Vagina (tissue), 2 donors: ENCODE results near the gene GBP3. TPM values are rescaled to one million over a fixed set of nuclear protein-coding genes. Genes with fewer than 3 reads are reported as not detected.
"Not testable (repeated sequence)": the region's sequence is repeated elsewhere in the genome, so short reads cannot be mapped to it uniquely, and the experiment has no call there.

ENCODE experiments used
- DNase-seq, 2 donors: peaks; one replicate each; pipeline ENCODE4 v3.0.0-alpha.2; 2017; ENCODE audit errors: extremely low spot score in 2 of 2
- H3K27ac ChIP-seq: fragments of 200-600 bp; sonication (generic); one replicate; pipeline ENCODE4 v1.5.1; 2019
- H3K27me3 ChIP-seq: fragments of 200-600 bp; sonication (generic); one replicate; pipeline ENCODE4 v1.5.1; 2019
- H3K36me3 ChIP-seq, 2 donors: fragments of 200-600 bp; sonication (generic); one replicate each; pipeline ENCODE4 v1.5.1; 2017 to 2019
- H3K4me1 ChIP-seq: fragments of 200-600 bp; sonication (generic); one replicate; pipeline ENCODE4 v1.5.1; 2019
- H3K4me3 ChIP-seq, 2 donors: fragments of 200-600 bp; sonication (generic); 1 replicate in 1 of 2; 2 replicates in 1 of 2; pipeline ENCODE4 v1.5.1; 2016 to 2019
- H3K9me3 ChIP-seq: fragments of 200-600 bp; sonication (generic); one replicate; pipeline ENCODE4 v1.5.1; 2019
- POLR2A ChIP-seq, 2 donors: fragments of 450-650 bp; IDR thresholded peaks; one replicate each; pipeline ENCODE4 v1.6.1; 2017; ENCODE audit warnings: antibody characterized with exemption in 2 of 2, mild to moderate bottlenecking in 2 of 2, moderate library complexity in 2 of 2
- POLR2AphosphoS5 ChIP-seq, 2 donors: sonication (generic); formaldehyde crosslinking; IDR thresholded peaks; one replicate each; pipeline ENCODE4 v1.9.0; 2017; ENCODE audit warnings: antibody characterized with exemption in 2 of 2, mild to moderate bottlenecking in 2 of 2, low read depth in 1 of 2; ENCODE audit not compliant: insufficient read depth in 1 of 2
- intact Hi-C: fragments of 100-400 bp; cut with DNase I; formaldehyde crosslinking; loops from one replicate; pipeline ENCODE4 v1.15.1; 2023
- total RNA-seq: library from RNA; depleted of rRNA; stranded (reverse); fragments of >200 nt; gene quantifications from one replicate; pipeline ENCODE4 v1.2.3, GENCODE V29; 2016
- TF ChIP-seq, protein P1 (sequence below), 3 experiments: fragments of 450-650 bp in 2 of 3; fragments of 200-600 bp in 1 of 3; sonication (generic) in 1 of 3; IDR thresholded peaks; one replicate each; pipeline ENCODE4 v1.5.1; 2017 to 2019; ENCODE audit warnings: antibody characterized with exemption in 3 of 3, mild to moderate bottlenecking in 2 of 3, moderate library complexity in 2 of 3

GBP3 gene
- total RNA-seq, 1 donor from 2014 or later: 6.9 TPM

DNA sequence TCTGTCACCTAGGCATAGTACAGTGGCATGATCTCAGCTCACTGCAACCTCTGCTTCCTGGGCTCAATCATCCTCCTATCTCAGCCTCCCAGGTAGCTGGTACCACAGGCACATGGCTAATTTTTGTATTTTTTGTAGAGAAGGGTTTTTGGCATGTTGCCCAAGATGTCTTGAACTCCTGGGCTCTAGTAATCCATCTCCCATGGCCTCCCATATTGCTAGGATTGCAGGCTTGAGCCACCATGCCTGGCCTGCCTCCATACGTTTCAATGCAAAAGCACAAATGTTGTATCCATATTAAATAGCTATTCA lies 17.6 kb upstream of the GBP3 start:
- no peak for DNase-seq
- Histone ChIP-seq H3K27me3 (no peaks in the 10 kb centered on the region), H3K9me3 (no peaks in the 10 kb centered on the region), H3K36me3 (no peaks in the 10 kb centered on the region), H3K4me3 (no peak overlapping the region), H3K27ac (no peak overlapping the region), H3K4me1 (no peaks in the 10 kb centered on the region)
- intact Hi-C loops: no loop called here
- TF ChIP-seq, protein P1, sequence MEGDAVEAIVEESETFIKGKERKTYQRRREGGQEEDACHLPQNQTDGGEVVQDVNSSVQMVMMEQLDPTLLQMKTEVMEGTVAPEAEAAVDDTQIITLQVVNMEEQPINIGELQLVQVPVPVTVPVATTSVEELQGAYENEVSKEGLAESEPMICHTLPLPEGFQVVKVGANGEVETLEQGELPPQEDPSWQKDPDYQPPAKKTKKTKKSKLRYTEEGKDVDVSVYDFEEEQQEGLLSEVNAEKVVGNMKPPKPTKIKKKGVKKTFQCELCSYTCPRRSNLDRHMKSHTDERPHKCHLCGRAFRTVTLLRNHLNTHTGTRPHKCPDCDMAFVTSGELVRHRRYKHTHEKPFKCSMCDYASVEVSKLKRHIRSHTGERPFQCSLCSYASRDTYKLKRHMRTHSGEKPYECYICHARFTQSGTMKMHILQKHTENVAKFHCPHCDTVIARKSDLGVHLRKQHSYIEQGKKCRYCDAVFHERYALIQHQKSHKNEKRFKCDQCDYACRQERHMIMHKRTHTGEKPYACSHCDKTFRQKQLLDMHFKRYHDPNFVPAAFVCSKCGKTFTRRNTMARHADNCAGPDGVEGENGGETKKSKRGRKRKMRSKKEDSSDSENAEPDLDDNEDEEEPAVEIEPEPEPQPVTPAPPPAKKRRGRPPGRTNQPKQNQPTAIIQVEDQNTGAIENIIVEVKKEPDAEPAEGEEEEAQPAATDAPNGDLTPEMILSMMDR (IDR thresholded peaks at IDR 0.05): no peak
- TF ChIP-seq POLR2AphosphoS5 (IDR thresholded peaks at IDR 0.05; ENCODE audit: insufficient read depth in 1 of 2, low read depth in 1 of 2) (no peak), POLR2A (IDR thresholded peaks at IDR 0.05) (no peak)

DNA sequence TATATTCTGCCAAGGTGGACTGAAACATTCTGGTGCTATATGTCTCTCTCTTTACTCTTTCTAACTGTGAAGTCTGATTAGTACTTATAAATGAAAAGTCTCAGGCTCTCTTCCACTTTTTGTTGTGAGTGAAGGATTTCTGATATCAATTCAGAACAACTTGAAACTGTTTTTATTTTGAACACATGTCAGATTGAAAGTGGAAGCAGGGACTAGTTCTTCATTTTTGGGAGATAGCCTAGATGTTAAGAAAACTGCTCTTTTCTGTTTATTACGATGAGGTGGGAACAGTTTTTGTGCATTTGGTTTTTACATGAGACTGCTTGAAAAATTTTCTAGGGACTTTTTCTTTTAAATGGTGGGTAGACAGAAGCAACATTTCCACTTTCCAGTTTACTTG lies 14.5 kb upstream of the GBP3 start:
- H3K27ac ChIP-seq: no peak overlapping the region
- H3K27me3 ChIP-seq: no peaks in the 10 kb centered on the region
- no peaks in the 10 kb centered on the region for H3K9me3 ChIP-seq
- intact Hi-C loops: no loop called here
- H3K4me3 ChIP-seq: no peak overlapping the region
- TF ChIP-seq, protein P1 (IDR thresholded peaks at IDR 0.05): no peak
- TF ChIP-seq POLR2A (IDR thresholded peaks at IDR 0.05) (no peak), POLR2AphosphoS5 (IDR thresholded peaks at IDR 0.05; ENCODE audit: insufficient read depth in 1 of 2, low read depth in 1 of 2) (no peak)
- no peaks in the 10 kb centered on the region for H3K36me3 ChIP-seq
- DNase-seq: no peak
- no peaks in the 10 kb centered on the region for H3K4me1 ChIP-seq

DNA sequence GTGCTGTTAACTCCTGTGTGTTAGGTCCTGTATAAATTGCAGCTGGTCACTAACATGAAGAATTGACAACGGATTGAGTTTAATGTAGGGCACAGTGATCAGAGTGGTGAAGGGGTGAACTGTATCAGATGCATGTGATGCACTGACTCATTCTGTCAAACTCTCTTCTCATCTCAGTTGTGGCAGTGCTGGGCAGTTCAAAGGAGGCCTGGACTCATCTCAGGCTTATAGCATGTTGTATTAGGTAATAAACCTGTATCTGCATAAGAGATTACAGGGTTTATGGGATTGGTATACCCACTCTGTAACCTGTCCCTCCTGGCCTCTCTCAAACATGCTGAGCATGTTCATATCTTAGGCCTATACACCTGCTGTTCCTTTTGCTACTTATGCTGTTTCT lies 12.4 kb upstream of the GBP3 start:
- Histone ChIP-seq H3K36me3 (no peaks in the 10 kb centered on the region), H3K27me3 (no peaks in the 10 kb centered on the region), H3K4me1 (no peaks in the 10 kb centered on the region), H3K4me3 (no peak overlapping the region), H3K9me3 (no peaks in the 10 kb centered on the region), H3K27ac (no peak overlapping the region)
- TF ChIP-seq POLR2A (IDR thresholded peaks at IDR 0.05): no peak
- no peak for TF ChIP-seq POLR2AphosphoS5 (IDR thresholded peaks at IDR 0.05; ENCODE audit: insufficient read depth in 1 of 2, low read depth in 1 of 2)
- TF ChIP-seq, protein P1 (IDR thresholded peaks at IDR 0.05): no peak
- intact Hi-C loops: no loop called here
- DNase-seq: no peak

DNA sequence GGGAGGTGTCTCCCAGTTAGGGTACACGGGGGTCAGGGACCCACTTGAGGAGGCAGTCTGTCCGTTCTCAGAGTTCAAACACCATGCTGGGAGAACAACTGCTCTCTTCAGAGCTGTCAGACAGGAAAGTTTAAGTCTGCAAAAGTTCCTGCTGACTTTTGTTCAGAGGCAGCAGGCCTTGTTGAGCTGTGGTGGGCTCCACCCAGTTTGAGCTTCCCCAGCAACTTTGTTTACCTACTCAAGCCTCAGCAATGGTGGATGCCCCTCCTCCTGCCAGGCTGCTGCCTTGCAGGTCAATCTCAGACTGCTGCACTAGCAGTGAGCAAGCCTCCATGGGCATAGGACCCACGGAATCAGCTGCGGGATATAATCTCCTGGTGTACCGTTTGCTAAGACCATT lies 11.3 kb upstream of the GBP3 start:
- H3K27ac ChIP-seq: not testable (repeated sequence)

DNA sequence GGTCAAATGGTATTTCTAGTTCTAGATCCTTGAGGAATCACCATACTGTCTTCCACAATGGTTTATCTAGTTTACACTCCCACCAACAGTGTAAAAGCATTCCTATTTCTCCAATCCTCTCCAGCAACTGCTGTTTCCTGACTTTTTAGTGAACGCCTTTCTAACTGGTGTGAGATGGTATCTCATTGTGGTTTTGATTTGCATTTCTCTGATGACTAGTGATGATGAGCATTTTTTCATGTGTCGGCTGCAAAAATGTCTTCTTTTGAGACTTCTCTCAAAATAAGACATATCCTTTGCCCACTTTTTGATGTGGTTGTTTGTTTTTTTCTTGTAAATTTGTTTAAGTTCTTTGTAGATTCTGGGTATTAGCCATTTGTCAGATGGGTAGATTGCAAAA lies 6.4 kb upstream of the GBP3 start:
- H3K4me3 ChIP-seq, H3K4me1 ChIP-seq, H3K27ac ChIP-seq, H3K36me3 ChIP-seq, DNase-seq, H3K9me3 ChIP-seq, H3K27me3 ChIP-seq, intact Hi-C loops: not testable (repeated sequence)

More for the DNA sequence above, 11.3 kb upstream of the GBP3 start:
- H3K4me3 ChIP-seq, H3K4me1 ChIP-seq, DNase-seq, intact Hi-C loops, H3K27me3 ChIP-seq, H3K36me3 ChIP-seq, H3K9me3 ChIP-seq: not testable (repeated sequence)

DNA sequence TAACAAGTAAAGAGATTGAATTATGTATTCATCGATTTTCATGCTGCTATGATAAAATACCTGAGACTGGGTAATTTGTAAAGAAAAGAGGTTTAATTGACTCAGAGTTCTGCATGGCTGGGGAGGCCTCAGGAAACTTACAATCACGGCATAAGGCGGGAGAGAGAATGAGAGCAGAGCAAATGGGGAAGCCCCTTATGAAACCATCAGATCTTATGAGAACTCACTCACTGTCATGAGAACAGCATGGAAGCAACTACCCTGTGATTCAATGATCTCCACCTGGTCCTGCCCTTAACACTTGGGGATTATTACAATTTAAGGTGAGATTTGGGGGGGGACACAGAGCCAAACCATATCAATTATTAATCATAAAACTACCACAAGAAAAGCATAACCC lies 3.3 kb upstream of the GBP3 start:
- H3K9me3 ChIP-seq: no peaks in the 10 kb centered on the region
- no peak overlapping the region for H3K27ac ChIP-seq
- H3K27me3 ChIP-seq: no peaks in the 10 kb centered on the region
- peaks cover 12% of the 10 kb centered on the region for H3K4me1 ChIP-seq
- DNase-seq: no peak
- intact Hi-C loops: no loop called here
- H3K4me3 ChIP-seq: no peak overlapping the region
- no peaks in the 10 kb centered on the region for H3K36me3 ChIP-seq
- TF ChIP-seq POLR2A (IDR thresholded peaks at IDR 0.05) (no peak), POLR2AphosphoS5 (IDR thresholded peaks at IDR 0.05; ENCODE audit: insufficient read depth in 1 of 2, low read depth in 1 of 2) (no peak)
- TF ChIP-seq, protein P1 (IDR thresholded peaks at IDR 0.05): no peak
